GM12864 (cell line): ENCODE data around the gene VAMP2.

Experiments used
- DNase-seq: peaks from one replicate; pipeline ENCODE4 v3.0.0-alpha.2; 2011; ENCODE audit warnings: low read depth
- H3K4me3 ChIP-seq: 2 replicates; pipeline ENCODE4 v1.5.1; 2011; ENCODE audit warnings: mild to moderate bottlenecking, low read depth, low read length, control low read depth
- CTCF ChIP-seq: IDR thresholded peaks from 2 replicates; pipeline ENCODE4 v1.5.1; 2011; ENCODE audit warnings: low read depth, mild to moderate bottlenecking, moderate library complexity, low read length, control low read depth, inconsistent platforms; ENCODE audit errors: missing control alignments

VAMP2 gene

GRCh38 chr17:8140065-8141029 lies 22.4 kb downstream of the VAMP2 start:
- H3K4me3 ChIP-seq = no peak overlapping the region
- no peak for DNase-seq
- no peak for TF ChIP-seq CTCF

- TF ChIP-seq CTCF = peak; percentile 84
- peak overlapping the region; percentile 60 for H3K4me3 ChIP-seq
- DNase-seq = peak; percentile 92
Measured at GRCh38 chr17:8138672-8139371, 23.9 kb downstream of the VAMP2 start.

- TF ChIP-seq CTCF = no peak
- peak overlapping the region; percentile 55 for H3K4me3 ChIP-seq
- no peak for DNase-seq
Measured at GRCh38 chr17:8138374-8138671, 24.4 kb downstream of the VAMP2 start.

DNA sequence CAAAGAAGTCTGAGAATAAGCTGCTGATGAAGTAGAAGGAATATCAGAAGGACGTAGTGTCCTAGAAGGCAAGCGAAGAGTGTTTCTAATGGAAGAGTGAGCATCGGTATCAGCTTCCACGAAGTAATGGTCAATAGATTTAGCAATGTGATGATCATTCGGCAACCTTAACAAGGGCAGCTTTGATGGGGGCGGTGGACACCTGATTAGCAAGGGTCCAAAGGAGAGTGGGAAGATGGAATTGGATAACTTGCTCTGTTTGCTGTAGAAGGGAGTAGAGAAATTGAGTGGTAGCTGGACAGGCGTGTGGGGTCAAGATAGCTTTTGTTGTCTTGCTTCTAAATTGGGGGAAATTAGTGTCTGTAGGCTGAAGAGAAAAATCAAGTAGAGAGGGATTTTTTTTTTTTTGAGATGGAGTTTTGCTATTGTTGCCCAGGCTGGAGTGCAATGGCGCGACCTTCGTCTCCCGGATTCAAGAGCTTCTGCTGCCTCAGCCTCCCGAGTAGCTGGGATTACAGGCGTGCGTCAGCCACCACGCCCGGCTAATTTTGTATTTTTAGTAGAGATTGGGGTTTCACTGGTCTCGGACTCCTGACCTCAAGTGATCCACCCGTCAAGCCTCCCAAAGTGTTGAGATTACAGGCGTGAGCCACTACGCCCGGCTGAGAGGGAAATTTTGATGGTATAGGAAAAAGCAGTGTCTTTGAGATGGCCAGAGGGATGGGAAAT lies 24.9 kb downstream of the VAMP2 start:
- DNase-seq = no peak
- TF ChIP-seq CTCF = no peak
- peak overlapping the region; percentile 55 for H3K4me3 ChIP-seq

DNA sequence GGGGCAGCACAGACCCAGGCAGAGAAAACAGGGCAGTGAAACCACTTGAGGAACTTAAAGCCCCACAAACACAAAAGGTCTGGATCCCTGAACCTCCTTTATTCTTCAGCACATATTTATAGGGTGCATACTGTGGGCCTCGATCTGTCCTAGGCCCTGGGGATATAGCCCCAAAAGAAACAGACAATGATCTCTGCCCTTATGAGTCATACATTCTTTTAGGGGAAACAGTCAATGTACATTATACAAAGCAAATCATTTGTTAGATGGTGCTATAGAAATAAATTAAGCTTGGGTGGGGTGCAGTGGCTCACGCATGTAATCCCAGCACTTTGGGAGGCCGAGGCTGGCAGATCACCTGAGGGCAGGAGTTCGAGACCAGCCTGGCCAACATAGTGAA lies 28.8 kb downstream of the VAMP2 start:
- no peak overlapping the region for H3K4me3 ChIP-seq
- DNase-seq = no peak
- TF ChIP-seq CTCF = no peak

- TF ChIP-seq CTCF = no peak
- DNase-seq = no peak
- H3K4me3 ChIP-seq = no peak overlapping the region
Measured at GRCh38 chr17:8133399-8133798, 29.3 kb downstream of the VAMP2 start.
